ENCODE measurements around the gene PPCDC.
"Not testable (repeated sequence)": the region's sequence is repeated elsewhere in the genome, so short reads cannot be mapped to it uniquely, and the experiment has no call there.

Gene PPCDC

DNA sequence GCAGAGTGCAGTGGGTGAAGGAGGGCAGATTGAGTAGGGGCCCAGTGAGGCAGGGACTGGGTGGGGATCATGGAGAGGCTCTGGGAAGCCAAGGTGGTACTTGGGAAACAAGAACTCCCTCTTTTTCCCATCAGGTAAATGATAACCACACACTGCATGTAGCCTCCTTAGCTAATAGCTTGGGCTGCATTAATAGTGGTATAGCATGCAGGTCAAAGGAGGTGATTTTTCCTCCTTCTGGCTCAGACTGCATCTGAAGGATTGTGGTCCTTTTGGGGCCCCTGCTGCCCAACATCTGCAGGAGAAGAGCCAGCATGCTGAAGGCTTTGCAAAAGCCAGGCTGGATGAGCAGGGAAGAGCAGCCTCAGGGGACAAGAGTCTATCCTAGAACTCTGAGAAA lies 45.4 kb downstream of the PPCDC start:
- no peak for DNase-seq (ENCODE audit: low spot score)

DNA sequence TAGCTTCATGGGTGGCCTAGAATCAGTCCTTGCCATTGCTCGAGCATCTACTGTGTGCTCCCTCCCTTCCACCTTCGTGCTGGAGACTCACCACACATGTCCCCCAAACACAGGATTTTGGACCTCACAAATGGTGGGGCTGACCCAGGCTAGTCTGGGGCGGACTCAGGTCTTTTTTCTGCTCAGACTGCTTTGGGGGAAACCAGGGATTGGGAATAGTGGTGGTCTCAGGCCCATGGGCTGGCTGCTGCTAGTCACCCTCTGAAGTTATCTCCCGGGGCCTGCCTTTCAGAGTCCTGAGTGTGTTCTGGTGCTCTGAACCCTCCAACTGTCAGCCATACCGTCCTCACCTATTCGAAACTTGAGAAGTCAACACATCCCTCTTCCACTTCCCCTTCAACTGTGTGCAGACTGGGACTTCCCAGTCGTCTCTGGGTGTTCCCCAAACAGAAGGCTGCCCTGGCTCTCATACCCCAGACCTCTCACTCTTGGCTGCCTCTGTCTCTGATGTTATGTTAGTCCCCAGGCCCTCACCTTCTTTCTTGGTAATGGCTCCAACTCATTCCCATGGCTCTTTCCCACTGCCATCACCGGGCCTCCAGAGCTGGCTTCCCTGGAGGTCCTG lies 46.0 kb downstream of the PPCDC start:
- DNase-seq (ENCODE audit: low spot score) = no peak

DNA sequence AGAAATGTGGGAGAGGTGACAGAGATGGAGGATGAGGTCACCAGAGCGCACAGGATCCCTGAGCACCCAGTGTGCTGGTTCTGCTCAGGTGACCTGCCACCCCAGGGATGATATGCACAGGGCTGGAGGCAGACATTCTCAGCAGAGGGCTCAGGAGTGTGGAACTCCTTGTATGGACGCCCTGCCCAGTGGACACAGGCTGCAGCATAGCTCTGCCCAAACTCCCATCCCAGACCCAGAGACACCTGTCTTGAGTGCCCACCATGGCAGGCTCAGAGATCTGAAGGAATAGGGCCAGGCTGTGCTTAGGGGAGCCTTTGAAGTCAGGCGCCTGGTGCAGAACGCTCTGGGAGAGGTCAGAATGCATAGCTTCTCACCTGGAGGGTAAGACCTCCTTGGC lies 47.3 kb downstream of the PPCDC start:
- no peak for DNase-seq (ENCODE audit: low spot score)

DNA sequence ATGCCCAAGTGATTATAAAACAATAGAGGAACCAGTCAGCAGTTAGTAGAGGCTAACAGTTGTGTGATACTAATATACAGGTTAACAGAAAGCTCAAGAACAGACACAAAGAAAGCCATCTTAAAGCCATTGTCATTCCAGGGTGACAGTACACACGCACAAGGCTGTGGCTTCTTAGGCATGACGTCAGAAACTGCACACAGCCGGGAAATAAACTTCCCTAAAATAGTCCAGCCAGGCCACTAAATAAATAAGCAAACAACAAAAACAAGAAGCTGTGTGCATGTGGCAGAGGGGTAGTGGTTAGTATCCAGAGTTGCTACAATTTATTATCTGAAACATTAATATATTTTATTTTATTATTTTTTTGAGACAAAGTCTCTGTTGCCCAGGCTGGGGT lies 49.8 kb downstream of the PPCDC start:
- no peak for DNase-seq (ENCODE audit: low spot score)

DNA sequence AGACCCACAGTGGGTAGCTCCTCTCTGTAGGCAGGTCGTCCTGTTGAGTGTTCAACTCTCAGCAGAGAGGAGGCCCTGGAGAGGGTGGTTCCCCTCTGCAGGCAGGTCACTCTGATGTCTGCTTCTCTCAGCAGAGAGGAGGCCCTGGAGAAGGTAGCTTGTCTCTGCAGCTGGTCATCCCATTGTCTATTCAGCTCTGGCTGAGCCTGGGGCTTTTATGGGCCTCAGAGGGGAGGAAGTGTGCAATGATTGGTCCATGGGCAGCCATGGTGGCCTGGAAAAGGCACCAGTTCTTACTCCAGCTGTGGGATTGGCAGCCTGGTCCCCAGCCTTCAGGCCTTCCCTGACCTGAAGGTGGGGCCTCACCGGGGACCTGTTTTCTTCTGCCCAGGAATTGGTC lies 52.9 kb downstream of the PPCDC start:
- DNase-seq (ENCODE audit: low spot score) = no peak

DNA sequence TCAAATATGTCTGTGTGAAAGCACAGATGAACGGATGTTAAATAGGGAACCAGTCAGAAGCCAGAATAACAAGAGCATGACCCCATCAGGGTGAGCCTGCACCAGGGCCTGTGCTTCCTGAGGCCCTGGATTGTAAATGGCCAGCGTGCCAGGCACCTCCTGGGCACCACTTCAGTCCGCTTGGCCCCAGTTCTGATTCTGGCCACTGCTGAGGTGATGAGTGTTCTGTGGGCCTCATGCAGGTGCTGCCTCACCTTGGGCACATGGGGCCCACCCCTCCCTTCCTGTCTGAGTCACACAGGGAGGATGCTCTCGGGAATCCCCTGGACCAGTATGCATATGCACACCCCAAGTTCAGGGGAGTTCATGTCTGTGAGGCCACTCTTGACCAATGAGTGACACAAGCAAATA lies 54.2 kb downstream of the PPCDC start:
- not testable (repeated sequence) for DNase-seq (ENCODE audit: low spot score)

DNA sequence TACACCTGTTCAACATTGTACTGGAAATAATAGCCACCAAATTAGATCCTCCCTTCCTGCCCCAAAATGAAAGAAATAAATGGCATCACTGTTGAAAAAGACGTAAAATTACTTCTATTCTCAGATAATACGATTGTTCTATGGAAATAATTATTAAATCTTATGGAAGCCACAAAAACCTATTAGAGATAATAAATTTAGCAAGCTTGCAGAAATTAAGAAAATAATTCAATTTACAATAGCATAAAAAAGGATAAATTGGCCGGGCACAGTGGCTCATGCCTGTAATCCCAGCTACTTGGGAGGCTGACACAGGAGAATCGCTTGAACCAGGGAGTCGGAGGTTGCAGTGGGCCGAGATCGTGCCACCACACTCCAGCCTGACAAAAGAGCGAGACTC lies 57.8 kb downstream of the PPCDC start:
- no peak for DNase-seq (ENCODE audit: low spot score)

DNA sequence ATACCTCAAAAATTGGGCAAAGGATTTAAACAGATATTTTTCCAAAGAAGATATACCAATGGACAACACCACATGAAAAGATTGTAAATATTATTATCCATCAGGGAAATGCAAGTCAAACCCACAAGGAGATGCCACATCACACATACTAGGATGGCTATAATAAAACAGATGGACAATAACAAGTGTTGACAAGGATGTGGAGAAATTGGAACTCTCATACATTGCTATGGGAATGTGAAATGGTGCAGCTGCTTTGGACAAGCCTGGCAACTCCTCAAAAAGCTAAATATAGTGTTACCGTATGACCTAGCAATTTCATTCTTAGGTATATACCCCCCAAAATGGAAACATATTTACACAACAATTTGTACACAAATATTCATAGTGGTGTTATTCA lies 59.3 kb downstream of the PPCDC start:
- DNase-seq (ENCODE audit: low spot score) = no peak

DNA sequence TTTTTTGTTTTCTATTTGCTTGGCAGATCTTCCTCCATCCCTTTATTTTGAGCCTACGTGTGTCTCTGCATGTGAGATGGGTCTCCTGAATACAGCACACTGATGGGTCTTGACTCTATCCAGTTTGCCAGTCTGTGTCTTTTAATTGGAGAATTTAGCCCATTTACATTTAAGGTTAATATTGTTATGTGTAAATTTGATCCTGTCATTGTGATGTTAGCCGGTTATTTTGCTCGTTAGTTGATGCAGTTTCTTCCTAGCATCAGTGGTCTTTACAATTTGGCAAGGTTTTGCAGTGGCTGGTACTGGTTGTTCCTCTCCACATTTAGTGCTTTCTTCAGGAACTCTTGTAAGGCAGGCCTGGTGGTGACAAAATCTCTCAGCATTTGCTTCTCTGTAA lies 62.3 kb downstream of the PPCDC start:
- not testable (repeated sequence) for DNase-seq (ENCODE audit: low spot score)

DNA sequence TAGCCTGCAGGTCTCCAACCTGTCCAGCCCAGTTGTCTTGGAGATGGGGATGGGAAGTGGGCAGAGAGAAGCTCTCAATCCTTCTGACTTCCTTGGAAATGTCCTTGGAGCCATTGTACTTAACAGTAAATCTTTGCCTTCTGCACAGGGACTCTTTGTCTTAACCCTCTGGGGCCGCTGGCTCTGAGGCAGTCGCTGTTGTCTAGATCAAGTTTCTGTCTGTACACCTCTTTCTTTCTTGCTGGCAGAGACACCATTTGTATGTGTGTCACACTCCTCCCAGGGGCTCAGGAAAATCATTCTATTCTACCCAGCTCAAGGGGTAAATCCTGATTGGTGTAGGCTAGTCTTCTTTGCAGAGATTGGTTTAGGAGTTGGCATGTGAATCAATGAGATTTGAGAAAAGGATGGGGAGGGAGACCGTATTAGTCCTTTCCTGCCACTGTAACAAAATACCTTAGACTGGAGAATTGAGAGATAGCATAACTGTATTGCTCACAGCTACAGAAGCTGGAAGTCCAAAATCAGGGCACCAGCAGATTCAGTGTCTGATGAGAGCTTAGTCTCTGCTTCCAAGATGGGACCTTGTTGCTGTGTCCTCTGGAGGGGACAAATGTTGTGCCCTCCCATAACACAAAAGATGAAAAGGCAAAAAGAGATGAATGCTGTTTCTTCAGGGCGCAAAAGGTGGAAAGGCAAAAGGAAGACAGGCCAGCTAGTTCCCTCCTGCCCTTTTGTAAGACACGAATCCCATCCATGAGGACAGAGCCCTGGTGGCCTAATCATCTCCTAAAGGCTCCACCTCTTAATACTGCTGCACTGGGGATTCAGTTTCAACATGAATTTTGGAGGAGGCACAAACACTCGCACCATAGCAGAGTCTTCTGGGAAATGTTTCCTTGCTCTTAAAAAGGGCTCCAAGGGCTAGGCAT lies 66.3 kb downstream of the PPCDC start:
- DNase-seq (ENCODE audit: low spot score) = no peak

DNA sequence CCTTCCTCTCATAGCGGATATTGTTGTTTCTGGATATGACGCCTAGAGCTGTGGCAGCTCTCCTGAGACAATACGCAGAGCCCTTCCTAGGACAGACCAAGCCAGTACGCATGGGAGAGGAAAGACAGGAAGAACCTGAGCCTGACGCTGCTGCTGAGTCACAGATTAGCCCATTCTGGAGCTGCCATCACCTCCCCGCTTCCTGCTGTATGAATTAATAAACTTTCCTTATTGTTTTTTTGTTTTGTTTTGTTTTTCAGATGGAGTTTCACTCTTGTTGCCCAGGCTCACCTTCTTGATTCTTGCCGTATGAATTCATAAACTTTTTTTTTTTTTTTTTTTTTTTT lies 67.0 kb downstream of the PPCDC start:
- no peak for DNase-seq (ENCODE audit: low spot score)

DNA sequence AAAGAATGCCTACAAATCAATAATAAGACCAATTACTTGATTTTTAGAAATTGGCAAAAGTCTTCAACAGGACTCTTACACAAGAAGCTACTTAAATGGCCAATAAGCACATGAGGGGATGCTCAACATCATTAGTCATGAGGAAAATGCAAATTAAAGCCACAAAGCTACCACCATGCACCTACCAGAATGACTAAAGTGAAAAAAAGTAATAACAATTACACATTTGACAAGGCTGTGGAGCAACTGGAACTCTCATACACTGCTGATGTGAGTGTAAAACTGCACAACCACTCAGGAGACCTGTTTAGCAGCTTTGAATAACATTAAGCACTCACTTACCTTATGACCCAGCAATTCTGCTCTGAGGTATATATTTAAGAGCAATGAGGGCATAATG lies 68.4 kb downstream of the PPCDC start:
- no peak for DNase-seq (ENCODE audit: low spot score)

DNA sequence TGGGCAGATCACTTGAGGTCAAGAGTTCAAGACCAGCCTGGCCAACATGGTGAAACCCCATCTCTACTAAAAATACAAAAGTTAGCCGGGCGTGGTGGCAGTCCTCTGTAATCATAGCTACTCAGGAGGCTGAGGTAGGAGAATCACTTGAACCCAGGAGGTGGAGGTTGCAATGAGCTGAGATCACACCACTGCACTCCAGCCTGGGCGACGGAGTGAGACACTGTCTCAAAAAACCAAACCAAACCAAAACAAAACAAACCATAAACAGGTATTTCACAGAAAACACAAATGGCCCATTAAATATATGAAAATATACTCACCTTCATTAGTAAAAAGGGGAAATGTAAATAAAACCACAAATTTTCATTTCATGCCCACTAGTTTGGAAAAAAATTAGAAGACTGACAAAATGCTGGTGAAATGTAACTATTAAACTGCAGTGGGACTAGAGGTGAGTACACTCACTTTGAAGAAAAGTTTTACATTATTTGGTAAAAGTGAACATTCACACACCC lies 71.6 kb downstream of the PPCDC start:
- not testable (repeated sequence) for DNase-seq (ENCODE audit: low spot score)

DNA sequence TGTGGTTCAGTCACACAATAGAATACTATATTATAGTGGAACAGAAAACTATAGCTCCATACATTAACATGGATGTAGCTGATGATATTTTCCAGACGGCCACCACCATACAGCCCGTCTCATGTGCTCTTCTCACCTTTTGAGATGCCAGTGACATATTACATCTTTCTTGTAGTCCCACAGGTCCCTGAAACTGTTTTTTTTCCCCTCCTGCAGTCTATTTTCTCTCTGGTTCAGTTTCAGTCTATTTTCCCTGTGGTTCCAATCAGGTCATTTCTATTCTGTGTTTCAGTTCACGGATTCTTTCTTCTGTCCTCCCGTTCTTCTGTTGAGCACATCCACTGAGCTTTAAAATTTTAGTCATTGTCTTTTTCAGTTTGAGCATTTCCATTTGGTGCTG lies 72.2 kb downstream of the PPCDC start:
- DNase-seq (ENCODE audit: low spot score) = no peak

DNA sequence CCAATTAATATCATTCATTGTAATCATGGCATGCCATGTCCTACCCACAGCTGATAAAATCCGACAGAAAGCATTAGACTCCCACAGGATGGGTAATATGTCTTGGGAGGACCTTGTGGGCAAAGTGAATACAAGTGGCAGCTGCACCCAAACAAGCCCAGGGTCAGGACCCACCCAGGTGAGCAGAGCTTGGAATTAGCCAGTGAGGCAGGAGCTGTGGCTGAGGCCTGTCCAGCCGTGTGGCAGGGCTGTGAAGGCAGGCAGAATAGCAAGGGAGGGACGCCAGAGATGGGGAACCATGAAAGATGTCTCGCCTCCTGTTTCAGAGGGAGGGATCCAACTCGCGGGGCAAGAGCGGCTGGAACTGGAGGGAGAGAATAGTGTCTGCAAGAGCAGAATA lies 74.5 kb downstream of the PPCDC start:
- DNase-seq (ENCODE audit: low spot score) = no peak

DNA sequence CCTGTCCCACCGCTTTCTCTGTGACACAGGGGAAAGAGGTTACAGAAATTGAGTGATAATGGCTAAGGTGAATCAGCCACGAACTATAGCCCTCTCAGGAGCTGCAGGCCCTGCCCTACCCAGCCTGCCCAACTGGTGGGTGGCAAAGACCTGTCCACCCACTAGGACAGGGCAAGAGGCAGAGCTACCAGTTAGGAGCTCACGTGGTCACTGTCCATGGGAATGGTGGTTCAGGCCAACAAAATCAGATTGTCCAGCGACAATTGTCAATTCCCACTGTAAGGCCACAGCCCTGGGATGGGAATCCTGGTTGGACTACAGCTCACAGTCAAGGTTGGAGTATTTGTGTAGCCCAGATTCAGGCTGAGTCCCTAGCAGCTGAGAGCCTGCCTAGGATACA lies 75.0 kb downstream of the PPCDC start:
- DNase-seq (ENCODE audit: low spot score) = no peak

Data from hematopoietic multipotent progenitor cell treated with erythropoietin and hydrocortisone succinate and interleukin-3 and kit ligand, for 15 days (in vitro differentiated cells).